ENCODE measurements around the gene TMEM242.

TMEM242 gene

GRCh38 chr6:157253017-157253416, 70.3 kb downstream of the TMEM242 start:
- DNase-seq (ENCODE audit: low spot score): no peak
- TF ChIP-seq, protein P1, sequence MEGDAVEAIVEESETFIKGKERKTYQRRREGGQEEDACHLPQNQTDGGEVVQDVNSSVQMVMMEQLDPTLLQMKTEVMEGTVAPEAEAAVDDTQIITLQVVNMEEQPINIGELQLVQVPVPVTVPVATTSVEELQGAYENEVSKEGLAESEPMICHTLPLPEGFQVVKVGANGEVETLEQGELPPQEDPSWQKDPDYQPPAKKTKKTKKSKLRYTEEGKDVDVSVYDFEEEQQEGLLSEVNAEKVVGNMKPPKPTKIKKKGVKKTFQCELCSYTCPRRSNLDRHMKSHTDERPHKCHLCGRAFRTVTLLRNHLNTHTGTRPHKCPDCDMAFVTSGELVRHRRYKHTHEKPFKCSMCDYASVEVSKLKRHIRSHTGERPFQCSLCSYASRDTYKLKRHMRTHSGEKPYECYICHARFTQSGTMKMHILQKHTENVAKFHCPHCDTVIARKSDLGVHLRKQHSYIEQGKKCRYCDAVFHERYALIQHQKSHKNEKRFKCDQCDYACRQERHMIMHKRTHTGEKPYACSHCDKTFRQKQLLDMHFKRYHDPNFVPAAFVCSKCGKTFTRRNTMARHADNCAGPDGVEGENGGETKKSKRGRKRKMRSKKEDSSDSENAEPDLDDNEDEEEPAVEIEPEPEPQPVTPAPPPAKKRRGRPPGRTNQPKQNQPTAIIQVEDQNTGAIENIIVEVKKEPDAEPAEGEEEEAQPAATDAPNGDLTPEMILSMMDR (IDR thresholded peaks at IDR 0.05; ENCODE audit: extremely low read depth, insufficient read depth, missing control alignments): no peak
- in situ Hi-C loops (cut with MboI; ENCODE audit: low pct_unique_long_range_greater_than_20kb, low sequenced_read_pairs, unreplicated experiment): no loop called here

- DNase-seq (ENCODE audit: low spot score): no peak
- in situ Hi-C loops (cut with MboI; ENCODE audit: low pct_unique_long_range_greater_than_20kb, low sequenced_read_pairs, unreplicated experiment): no loop called here
- TF ChIP-seq, protein P1 (IDR thresholded peaks at IDR 0.05; ENCODE audit: extremely low read depth, insufficient read depth, missing control alignments): no peak
These were observed 71.6 kb downstream of the TMEM242 start for GRCh38 chr6:157251586-157252247.

GRCh38 chr6:157249826-157250225, 73.5 kb downstream of the TMEM242 start:
- no peak for DNase-seq (ENCODE audit: low spot score)
- in situ Hi-C loops (cut with MboI; ENCODE audit: low pct_unique_long_range_greater_than_20kb, low sequenced_read_pairs, unreplicated experiment): no loop called here
- TF ChIP-seq, protein P1 (IDR thresholded peaks at IDR 0.05; ENCODE audit: extremely low read depth, insufficient read depth, missing control alignments): no peak

DNA sequence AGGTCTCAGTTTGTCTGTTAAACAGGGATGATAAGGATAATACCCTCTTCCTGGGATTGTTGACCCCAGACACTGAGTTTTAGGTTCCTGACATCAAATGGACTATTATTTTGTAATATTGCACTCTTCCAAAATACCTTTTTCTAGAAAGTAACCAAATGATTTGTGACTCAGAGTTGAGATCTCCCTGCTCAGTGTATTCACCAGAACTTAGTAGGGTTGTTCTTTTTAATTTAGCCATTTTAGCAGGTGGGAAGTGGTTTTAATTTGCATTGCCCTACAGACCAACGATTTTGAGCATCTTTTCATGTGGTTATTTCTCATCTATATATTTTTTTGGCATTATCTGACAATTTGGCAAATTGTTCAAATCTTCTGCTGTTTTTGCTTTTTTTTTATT, 75.1 kb downstream of the TMEM242 start:
- DNase-seq (ENCODE audit: low spot score): no peak
- TF ChIP-seq, protein P1 (IDR thresholded peaks at IDR 0.05; ENCODE audit: extremely low read depth, insufficient read depth, missing control alignments): no peak
- in situ Hi-C loops (cut with MboI; ENCODE audit: low pct_unique_long_range_greater_than_20kb, low sequenced_read_pairs, unreplicated experiment): no loop called here

GRCh38 chr6:157246771-157247484, 76.4 kb downstream of the TMEM242 start:
- in situ Hi-C loops (cut with MboI; ENCODE audit: low pct_unique_long_range_greater_than_20kb, low sequenced_read_pairs, unreplicated experiment): no loop called here
- TF ChIP-seq, protein P1 (IDR thresholded peaks at IDR 0.05; ENCODE audit: extremely low read depth, insufficient read depth, missing control alignments): no peak
- DNase-seq (ENCODE audit: low spot score): no peak

GRCh38 chr6:157246048-157246630, 77.2 kb downstream of the TMEM242 start:
- in situ Hi-C loops (cut with MboI; ENCODE audit: low pct_unique_long_range_greater_than_20kb, low sequenced_read_pairs, unreplicated experiment): no loop called here
- no peak for DNase-seq (ENCODE audit: low spot score)
- TF ChIP-seq, protein P1 (IDR thresholded peaks at IDR 0.05; ENCODE audit: extremely low read depth, insufficient read depth, missing control alignments): no peak

All from GM13977 (cell line).